Urothelium cell line (cell line): ENCODE results near the gene GGA3.

ENCODE experiments used
- DNase-seq: peaks from one replicate; pipeline ENCODE4 v3.0.0; 2011; ENCODE audit warnings: low spot score, mixed read lengths
- FAIRE-seq: peaks from 2 replicates; lab custom pipeline; 2011; peaks lifted over from hg19 to GRCh38; lab: Jason Lieb, UNC

The GGA3 gene

DNA sequence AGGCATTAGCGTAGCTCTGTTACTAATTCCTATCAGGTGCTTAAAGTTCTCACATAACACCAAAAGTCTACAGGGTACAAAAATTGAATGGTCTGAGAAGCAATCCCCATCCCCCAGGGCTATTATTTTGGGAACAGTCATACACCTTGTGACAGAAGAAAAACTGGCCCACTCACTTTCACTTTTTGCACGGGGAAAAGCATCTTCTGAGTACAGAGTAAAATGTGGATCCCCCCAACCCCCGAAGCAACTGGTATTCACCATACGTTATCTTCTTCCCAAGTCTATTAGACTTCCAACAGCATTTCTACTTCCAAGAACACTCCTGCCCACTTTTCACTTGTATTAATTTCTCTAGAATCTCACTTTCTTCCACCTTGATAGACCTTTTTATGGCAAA, 11.8 kb downstream of the GGA3 start:
- FAIRE-seq (no peak), DNase-seq (no peak)

DNA sequence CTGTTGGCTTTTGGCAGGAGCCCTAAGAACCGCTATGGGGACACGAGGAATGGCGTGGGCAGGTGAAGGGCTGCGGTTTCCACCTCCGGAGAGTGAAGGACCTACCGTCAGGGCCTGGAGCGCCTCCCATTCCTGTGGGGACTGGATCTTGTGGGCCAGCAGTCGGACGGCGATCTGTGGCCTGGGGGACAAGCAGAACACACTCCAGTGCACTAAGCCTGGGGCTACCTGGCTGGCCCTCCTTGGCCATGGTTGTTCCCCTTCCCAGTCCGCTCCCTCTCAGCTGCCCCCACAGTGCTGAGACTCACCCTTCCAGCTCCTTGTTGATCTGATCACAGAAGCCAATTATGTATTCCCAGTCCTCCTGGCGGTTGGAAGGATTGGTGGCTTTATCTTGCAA, 15.0 kb downstream of the GGA3 start:
- DNase-seq (no peak), FAIRE-seq (no peak)

DNA sequence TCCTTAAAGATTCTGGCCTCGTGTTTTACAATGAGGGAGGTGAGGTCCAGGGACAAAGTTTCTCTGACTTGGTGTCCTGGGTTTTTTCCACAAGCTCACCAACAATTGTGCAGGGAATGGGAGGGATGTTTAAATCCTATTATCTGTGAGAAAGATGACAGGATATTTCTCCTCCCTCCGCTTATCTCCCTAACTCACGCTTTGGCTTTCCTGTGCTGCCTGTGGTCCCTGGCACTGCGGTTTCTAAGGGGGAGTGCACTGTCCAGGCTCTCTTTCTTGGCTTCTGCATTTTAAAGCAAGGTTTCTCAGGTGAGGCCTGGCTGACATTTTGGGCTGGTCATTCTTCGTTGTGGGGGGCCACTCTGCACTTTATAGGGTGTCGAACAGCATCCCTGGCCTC, 16.4 kb downstream of the GGA3 start:
- FAIRE-seq (no peak), DNase-seq (no peak)

DNA sequence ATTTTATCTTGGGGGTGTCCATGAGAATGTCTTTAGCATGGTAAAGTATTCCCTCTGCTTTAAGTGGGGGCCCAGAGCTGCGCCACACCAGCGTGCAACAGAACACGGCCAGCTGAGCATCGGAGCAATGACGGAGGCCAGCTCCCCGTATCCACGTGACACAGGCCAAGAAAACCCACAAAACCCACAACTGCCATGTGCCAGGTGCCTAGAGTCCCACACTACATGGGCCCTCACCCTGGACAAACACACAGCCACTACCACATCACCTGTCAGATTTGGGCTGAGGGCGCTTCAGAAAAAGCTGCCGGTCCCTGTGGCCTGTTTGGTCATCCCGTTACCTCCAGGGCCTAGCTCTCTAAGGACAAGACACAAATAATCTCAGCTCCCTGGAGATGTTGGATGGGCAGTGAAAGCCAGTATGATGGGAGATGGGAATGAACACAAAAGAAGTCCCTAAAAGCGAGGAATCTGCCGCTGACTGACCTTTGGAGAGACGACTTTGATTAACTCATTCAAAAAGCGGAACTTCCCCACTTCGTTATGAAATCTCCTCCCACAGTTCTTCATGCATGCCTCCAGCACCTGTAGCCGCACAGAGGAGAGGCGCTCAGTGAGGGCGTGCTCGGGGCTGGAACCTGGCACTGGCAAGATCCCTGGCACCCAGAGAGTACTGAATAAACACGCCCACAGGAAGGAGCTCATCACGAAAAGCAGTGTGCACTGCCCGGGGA, 17.1 kb downstream of the GGA3 start:
- no peak for DNase-seq
- FAIRE-seq = peak; percentile 73

DNA sequence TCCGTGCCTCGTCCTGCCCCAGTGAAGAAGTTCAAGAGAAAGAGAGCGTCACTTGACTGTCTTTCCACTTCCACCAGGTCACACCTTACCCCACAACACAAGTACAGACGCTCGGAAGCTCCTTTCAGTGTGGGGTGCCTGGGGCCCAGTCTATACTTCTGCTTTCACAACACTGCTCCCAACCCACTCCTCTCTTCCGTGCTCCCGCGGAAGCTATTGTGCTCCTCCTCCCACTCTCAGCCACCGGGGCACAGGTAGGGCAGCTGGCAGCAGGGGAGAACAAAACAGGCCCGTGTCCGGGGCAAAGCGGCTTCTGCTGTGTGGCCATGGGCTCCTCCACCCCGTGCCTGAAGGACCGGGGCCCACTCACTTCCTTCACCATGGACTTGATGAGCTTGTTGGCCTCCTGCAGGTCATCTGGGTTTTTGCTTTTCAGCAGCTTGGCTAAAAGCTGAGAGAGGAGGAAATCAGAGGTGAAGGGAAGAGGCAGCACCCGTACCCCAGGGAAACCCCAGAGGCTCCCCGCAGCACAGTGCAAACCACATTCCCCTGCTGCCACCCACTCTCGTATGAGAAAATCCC, 18.9 kb downstream of the GGA3 start:
- FAIRE-seq (no peak), DNase-seq (no peak)

DNA sequence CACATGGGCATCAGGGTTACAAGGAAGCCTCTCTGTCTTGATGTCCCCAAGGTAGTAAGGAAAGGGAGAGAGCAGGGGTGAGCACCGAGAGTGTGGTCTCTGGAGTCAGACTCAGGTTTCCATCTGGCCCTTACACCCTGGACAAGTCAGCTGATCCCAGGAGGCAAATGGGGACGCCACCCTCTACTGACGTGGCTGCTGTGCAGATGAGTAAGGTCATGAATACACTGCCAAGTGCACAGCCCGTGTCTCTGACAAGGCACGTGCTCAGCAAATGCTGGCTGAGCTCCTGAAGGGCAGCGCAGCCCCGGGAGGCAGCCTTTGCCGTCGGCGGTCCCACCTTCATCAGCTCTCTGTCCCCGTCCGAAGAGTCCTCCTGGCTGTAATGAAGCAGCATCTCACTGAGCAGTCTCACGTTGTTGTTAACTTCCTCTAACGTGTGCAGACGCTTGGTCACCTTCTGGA, 19.4 kb downstream of the GGA3 start:
- DNase-seq = no peak
- no peak for FAIRE-seq

DNA sequence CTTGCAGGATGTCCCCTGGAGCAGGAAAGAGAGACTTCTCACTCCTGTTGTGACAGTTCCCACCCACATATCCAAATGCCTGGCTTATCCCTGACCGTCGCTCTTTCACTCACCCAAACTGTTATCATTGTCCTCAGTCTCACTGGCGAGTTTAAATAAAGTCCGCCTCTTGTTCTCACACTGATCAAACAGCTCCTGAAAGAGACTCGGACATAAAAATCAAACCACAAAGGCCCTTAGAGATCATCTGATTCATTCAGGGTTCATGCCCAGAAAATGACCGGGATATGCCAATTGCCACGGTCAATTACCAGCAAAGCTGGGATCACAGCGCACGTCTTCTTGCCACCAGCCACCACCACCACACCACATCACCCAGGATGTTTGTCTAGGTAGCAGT, 19.9 kb downstream of the GGA3 start:
- FAIRE-seq (peak; percentile 84), DNase-seq (no peak)

DNA sequence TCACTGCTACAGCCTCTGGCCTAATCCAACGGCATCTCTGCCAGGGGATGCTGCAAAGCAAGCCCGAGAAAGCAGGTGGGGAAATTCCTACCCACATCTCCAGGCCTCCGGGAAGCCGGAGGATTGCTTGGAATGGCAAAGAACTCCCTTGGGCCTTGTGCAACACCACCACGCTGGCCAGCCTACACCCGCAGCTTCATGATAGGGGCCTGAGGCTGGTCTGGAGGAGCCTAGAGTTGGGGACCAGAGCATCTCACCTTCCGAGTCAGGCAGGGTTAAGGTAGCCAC, 20.3 kb downstream of the GGA3 start:
- DNase-seq (no peak), FAIRE-seq (no peak)

DNA sequence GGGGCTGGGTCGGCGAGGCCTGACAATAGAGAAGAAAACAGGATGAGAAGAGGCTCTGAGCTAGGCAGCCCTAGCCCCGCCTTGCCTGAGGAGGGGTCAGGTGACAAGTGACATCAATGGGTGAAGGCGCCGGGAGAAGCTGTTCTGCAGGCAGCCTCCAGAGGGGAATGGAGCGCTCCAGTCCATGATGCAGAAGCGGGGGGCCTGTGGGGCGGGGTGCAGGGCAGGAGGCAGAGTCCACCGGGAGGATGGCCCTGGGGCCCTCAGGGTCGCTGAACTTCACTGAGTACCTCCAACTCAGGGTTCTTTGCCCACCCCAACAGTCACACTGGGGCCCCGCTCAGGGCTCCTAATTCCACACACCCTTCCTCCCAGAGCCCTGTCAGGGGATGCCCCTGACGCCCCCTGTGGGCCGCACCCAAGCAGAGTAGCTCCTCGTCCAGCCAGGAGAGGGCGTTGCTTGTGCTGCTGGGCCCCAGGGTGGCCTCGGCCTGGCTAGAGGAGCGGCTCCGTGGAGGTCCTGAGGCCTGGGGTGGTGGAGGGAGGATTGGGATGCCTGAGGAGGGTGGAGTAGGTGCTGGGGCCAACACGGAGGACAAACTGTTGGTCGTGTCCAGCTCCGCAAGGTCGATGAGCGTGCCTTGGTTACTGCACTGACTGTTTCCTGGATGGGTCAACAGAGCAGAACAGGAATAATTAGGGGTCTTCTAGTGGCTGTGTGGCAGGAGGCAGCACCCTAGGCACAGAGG, 20.8 kb downstream of the GGA3 start:
- DNase-seq (peak; percentile 65), FAIRE-seq (peak; percentile 32)

DNA sequence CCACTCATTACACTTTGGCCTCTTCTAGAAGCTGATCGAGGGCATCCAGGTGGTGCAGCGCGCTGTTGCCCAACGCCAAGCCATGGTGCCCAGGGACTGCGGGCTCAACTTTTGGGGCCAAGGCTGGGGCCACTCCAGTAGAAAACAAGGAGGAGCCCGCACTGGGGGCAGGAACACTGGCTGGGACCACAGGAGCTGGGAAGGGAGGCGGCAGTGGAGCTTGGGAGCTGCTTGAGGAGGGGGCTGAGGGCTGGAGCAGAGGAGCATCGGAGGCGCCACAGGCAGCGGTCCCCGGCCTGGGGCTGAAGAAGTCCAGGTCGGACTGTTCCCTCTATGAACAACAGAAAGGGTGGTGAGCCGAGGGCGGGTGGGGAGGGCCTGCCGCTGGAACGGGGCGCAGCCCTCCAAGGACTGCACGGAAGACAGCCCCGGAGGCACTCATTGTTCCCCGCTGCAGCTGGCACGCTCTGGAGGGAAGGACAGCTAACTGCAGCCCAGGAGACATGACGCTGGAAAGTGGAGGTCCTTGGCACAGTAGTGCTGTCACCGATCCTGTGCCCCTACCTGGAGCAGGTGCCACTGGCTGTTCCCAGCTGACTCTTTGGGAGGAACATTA, 21.5 kb downstream of the GGA3 start:
- FAIRE-seq = no peak

DNA sequence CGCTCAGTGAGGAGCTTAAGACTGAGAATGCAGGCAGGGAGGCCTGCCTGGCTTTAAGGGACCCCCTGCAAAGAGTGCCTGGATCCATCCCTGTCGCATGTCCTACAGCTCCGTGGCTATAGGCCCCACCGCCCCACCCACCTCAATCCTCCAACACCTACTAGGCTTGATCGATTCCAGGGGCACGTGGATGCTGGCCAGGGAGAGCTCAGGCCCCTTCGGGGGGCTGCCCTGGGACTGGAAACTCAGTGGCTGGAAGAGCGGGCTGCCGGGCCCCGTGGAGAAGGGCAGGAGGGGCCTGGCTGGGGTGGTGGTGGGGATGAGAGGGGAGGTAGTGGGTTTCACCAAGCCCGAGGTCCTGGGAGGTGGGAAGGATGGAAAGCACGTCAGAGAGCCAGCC, 22.2 kb downstream of the GGA3 start:
- FAIRE-seq = no peak
- DNase-seq = no peak

More for the DNA sequence above, 21.5 kb downstream of the GGA3 start:
- no peak for DNase-seq

DNA sequence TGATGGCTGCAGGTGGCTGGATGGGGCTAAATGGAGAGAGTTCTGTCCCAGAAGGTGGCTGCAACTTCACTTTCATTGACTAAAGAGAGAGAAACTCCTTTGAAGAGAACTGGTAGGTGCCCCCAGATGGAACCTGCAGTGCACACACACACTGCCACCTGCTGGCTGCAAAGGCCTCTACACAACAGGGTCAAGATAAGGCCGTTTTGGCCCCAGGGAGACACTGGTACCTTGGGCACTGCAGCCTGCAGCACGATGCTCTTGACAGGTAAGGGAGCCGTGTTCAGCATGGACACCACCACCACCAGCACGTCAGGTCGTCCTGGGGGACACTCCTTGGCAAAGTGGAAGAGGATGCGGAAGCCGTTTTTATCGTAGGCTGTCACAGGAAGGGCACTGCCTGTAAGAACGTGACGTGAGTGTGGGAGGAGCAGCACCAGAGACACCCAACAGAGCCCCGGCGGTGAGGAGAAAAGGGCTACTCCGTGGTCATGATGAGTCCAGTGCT, 22.7 kb downstream of the GGA3 start:
- DNase-seq (peak; percentile 87), FAIRE-seq (peak; percentile 77)

DNA sequence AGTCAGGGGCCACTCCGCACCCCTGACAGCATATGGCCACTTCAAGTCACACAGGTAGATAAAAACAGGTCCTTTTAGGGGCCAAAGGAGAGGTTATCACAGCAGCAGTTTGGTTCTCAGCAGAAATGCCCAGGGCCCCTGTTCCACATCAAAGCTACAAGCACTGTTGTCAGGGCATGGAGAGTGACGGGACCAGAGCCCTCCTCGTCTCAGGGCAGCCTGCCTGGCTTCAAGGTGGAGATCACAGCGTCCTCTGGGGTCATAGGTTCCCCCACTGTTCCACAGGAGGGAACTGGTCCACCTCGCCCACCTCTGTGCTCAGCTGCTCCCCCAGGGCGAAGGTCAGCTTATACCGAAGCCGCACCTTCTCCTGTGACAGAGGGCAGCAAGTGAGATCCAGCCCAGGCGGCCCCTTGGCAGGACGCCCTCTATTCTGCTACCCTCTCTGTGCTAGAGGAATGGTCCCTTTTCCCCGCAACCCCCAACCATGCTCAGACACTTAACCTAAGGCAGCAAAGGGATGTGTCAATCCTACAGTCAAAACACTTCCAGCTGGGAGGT, 23.3 kb downstream of the GGA3 start:
- FAIRE-seq (no peak), DNase-seq (no peak)

DNA sequence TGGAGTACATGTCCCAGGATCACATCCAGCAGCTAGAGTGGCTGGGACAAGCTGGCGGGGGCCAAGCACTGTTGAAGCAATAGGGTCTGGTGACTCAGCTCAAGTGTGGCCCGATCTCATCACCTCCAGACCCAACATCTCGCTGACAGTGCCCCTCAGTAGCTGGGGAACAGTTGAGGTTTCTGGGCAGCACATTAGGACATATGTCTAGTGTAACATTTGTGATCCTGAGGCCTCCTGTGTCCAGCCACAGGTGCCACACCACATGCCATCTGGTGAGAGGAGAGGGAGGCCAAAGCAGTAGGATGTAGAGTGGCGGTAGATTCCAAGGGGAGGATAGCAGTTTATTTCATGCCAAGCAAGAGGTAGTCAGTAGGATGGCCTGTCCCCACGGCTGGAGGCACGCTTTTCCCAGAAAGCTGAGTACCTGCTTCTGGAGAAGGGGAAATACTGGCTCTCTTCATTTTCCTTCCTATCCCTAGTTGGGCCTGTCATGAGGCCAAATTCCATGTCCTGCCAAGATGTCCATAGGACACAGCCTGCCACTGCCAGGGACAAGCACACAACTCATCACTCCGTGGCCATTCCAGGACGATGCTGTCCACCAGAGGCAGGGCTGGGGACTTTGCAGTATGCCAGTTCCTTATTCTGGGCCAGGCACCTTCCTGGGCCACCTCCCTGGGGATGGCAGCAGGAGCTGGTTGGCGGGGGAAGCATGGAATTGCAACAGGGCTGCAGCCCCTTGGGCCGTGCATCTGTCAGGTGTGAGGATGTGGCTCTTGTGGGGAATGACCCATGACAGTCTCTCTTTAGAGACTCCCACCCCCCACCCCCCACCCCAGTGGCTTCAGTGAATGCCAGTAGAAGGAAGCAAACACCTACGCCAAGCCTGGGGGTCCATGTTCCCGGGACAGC, 24.0 kb downstream of the GGA3 start:
- FAIRE-seq (no peak), DNase-seq (no peak)

DNA sequence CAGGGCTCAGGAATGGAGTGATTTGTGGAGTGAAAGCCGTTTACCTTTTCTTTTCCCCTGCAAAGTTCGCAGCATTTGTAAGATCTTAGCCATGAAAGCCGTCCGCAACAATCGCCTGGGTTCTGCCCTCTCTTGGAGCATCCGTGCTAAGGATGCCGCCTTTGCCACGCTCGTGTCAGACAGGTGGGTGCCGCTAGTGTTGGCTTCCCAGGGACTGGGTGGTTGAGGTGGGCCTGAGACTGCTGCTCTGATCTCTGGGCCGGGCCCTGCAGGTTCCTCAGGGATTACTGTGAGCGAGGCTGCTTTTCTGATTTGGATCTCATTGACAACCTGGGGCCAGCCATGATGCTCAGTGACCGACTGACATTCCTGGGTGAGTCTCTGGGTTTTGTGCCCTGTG, 28.6 kb downstream of the GGA3 start:
- FAIRE-seq = no peak
- DNase-seq = no peak

DNA sequence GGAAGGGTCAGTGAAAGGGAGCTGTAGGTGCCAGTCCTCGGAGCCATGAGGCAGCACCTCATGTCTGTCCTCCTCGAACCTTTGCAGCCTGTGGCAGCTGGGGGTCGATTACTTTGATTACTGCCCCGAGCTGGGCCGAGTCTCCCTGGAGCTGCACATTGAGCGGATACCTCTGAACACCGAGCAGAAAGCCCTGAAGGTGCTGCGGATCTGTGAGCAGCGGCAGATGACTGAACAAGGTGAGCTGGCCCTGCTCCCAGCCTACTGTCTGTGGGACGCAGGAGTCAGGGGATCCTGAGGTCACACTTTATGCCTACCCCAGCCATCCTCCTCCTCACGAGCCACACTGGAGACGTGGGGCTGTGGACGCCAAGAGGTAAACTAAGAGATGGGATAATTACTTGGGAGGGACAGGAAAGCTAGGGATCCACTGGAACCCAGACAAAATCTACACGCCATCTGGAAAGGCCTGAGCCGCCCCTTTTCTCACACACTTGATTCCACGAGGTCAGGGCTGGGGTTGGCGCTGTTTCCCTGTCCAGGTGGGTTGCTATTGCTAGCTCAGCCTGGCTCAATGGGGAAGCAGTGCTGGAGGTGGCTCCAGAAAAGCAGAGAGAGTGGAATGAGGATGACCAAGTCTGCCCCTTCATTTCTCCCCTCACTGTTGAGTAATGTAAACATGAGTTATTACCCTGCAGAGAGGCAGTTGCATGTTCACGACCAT, 29.5 kb downstream of the GGA3 start:
- no peak for DNase-seq
- FAIRE-seq = no peak

DNA sequence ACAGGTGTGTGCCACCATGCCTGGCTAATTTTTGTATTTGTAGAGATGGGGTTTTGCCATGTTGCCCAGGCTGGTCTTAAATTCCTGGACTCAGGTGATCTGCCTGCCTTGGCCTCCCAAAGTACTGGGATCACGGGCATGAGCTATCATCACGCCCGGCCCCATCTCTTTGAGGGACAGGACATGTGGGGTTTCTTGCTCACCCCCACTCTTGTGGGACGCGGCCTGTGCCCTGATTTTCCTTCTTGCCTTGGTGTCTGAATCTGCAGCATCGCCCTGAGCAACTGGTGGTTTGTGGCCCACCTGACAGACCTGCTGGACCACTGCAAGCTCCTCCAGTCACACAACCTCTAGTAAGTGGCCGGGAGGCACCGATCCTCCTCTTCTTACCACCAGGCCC, 30.3 kb downstream of the GGA3 start:
- DNase-seq (no peak), FAIRE-seq (no peak)

DNA sequence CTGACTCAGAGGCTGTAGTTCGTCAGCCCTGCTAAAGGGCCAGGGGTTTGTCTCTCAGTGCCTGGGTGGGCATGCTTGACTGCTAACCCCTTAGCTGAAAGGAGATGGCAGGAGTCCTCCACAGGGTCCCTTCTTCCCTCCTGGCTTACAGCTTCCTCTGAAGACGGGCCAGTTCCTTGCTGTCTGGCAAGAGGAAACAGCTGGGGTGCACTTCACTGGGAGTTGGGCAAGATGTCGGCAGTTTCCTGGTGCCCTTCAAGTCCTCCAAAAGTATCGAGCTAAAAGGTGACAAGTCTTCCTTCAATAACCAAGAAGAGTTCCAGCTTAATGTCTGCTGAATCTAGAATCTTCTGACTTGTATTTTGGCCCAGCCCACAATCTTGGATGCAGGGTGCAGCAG, 32.6 kb downstream of the GGA3 start:
- FAIRE-seq = no peak
- DNase-seq = no peak

DNA sequence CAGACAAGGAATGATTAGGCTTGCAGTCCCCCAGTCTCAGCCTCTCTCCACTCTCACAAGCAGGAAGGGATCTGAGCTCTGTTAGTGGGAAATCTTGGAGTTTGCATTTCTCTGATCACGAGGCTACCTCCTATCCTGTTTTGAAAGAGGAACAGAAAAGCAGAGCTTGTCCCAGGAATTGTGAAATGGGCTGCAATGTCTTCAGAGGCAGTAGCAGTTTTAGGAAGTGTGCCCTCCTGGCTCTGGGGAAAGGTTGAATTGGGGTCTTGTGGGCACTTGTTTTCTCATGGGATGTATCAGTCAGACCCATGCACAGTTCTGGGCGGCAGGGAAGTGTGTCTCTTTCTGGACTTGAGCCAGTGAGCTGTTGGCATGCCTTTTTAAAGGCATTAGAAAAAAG, 33.1 kb downstream of the GGA3 start:
- FAIRE-seq (no peak), DNase-seq (no peak)

DNA sequence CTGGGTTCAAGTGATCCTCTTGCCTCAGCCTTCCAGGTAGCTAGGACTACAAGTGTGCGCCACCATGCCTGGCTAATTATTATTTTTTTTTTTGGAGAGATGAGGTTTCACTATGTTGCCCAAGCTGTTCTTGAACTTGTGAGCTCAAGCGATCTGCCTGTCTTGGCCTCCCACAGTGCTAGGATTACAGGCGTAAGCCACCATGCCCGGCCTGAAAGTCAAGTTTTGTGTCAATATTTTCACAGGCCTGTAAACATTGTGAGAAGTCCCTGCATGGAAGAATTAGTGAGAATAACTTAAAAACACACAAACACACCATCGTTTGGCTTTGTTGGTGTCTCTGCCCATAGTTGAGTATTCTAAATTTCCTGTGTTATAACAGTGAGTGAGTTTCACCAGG, 33.7 kb downstream of the GGA3 start:
- FAIRE-seq (no peak), DNase-seq (no peak)
